Esophagus squamous epithelium (tissue), 4 donors: Measurements from ENCODE around the gene CLIC1.

Experiments
- CTCF ChIP-seq, 6 experiments: fragments of 450-650 bp in 4 of 6; fragments of 200-600 bp in 2 of 6; sonication (generic) in 2 of 6; IDR thresholded peaks; one replicate each; pipeline ENCODE4 v1.5.1; 2016 to 2019; ENCODE audit warnings: antibody characterized with exemption in 6 of 6, mild to moderate bottlenecking in 4 of 6, moderate library complexity in 4 of 6
- POLR2A ChIP-seq, 4 donors: fragments of 450-650 bp; IDR thresholded peaks; one replicate each; pipeline ENCODE4 v1.6.1; 2017; ENCODE audit warnings: antibody characterized with exemption in 4 of 4, mild to moderate bottlenecking in 4 of 4, moderate library complexity in 3 of 4

GRCh38 chr6:31715022-31715958, 21.0 kb downstream of the CLIC1 start, which contains the start of gene LY6G6D:
- TF ChIP-seq POLR2A (IDR thresholded peaks at IDR 0.05) (no peak), CTCF (IDR thresholded peaks at IDR 0.05) (no peak)
